GM18519 (cell line): ENCODE data around the gene PSMD3.
"Not testable (repeated sequence)": the region's sequence is repeated elsewhere in the genome, so short reads cannot be mapped to it uniquely, and the experiment has no call there.

Experiments
- ATAC-seq: cut with Tn5 transposase; IDR thresholded peaks from one replicate; pipeline ENCODE4 v1.9.1; 2021; ENCODE audit warnings: mild to moderate bottlenecking, moderate library complexity; ENCODE audit not compliant: unreplicated experiment, low FRiP score

The PSMD3 gene

DNA sequence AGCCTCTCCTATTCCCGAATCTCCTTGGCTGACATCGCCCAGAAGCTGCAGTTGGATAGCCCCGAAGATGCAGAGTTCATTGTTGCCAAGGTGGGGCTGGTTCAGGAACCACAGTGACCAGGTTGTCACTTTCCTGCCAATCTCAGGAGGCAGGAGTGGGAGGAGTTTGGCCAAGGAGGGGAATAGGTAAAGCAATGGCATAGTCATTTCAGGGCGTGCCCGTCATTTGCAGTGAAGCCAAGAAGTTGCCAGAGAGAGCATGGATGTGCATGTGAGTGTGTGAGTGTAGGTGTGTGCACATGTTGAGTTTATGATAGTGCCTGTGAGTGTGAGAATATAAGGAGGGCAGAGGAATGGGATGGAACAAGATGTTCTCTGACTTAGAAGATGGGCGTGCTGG is 14.8 kb downstream of the PSMD3 start:
- no peak for ATAC-seq

GRCh38 chr17:39996162-39996561 is 15.6 kb downstream of the PSMD3 start:
- no peak for ATAC-seq

DNA sequence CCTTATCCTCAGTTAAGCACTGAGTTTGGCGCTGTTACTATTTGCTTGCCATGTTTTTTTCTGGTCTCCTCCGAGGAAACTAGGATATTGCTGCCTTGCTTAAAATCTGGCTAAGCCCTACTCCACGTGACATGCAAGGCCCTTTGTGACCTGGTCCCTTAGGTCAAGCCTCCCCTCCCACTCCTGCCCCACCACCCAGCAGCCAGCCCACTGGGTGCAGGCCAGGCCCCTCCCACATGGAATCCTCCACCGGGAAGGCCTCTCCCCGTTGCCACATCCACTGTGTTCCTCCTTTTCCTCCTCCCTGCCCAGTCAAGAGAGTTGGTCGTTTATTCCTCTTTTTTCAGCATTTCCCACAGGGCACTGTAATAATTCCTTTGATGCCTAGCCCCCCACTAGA is 16.2 kb downstream of the PSMD3 start:
- ATAC-seq, result no peak

- ATAC-seq, result no peak
These were observed 16.9 kb downstream of the PSMD3 start for GRCh38 chr17:39997543-39997942.

- ATAC-seq, result no peak
These were observed 18.5 kb downstream of the PSMD3 start for GRCh38 chr17:39999067-39999466.

DNA sequence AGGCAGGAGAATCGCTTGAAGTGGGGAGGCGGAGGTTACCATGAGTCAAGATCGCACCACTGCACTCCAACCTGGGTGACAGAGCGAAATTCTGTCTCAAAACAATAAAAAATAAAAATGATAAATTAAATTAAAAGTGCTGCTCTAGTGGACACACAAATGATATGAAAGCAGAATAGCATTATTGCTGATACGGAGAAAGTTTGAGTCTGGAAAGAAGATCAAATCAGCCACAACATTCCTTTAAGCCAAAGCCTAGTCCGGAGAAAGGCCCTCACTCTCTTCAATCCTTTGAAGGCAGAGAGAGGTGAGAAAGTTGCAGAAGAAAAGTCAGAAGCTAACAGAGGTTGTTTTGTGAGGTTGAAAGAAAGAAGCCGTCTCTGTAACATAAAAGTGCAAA is 19.6 kb downstream of the PSMD3 start:
- ATAC-seq, result no peak

DNA sequence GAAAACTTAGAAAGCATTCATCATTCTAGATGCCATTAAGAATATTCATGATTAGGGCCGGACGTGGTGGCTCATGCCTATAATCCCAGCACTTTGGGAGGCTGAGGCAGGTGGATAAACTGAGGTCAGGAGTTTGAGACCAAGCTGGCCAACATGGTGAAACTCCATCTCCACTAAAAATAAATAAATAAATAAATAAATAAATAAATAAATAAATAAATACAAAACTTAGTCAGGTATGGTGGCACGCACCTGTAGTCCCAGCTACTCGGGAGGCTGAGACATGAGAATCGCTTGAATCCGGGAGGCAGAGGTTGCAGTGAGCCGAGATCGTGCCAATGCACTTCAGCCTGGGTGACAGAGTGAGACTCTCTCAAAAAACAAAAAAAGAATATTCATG is 20.7 kb downstream of the PSMD3 start:
- not testable (repeated sequence) for ATAC-seq

GRCh38 chr17:40004072-40004471 is 23.5 kb downstream of the PSMD3 start:
- ATAC-seq, result no peak

DNA sequence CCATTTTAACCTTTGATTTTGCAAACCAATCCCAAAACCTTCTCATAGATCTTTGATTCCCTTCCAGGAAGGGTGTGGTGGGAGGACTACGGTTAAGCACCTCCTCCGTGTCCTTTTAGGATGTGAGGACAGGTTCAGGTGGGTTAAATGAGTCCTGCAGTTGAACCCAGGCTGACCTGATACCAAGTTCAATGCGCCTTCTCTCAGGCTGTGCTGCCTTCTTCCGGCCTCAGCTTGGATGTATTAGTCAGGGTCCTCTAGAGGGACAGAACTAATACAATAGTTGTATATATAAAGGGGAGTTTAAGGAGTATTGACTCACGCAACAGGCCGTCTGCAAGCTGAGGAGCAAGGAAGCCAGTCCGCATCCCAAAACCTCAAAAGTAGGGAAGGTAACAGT is 24.1 kb downstream of the PSMD3 start:
- no peak for ATAC-seq

DNA sequence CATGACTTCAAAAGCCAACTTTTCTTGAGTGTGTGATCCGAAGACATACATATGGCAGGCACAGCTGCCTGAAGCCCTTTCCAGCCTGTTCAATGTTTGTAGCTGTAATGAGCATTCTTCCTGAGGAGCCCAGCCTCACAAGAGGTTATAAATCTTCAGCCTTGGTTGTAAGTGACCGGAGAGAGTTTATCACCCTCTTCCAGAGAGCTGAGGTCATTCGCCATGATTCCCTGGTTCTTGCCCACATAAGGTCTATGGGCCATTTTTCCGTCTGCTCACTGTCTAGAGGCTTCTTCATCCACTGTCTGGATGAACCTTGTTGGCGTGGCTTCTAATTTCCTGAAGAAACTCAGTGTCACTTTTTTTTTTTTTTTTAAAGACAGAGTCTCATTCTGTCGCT is 24.9 kb downstream of the PSMD3 start:
- ATAC-seq, result no peak

DNA sequence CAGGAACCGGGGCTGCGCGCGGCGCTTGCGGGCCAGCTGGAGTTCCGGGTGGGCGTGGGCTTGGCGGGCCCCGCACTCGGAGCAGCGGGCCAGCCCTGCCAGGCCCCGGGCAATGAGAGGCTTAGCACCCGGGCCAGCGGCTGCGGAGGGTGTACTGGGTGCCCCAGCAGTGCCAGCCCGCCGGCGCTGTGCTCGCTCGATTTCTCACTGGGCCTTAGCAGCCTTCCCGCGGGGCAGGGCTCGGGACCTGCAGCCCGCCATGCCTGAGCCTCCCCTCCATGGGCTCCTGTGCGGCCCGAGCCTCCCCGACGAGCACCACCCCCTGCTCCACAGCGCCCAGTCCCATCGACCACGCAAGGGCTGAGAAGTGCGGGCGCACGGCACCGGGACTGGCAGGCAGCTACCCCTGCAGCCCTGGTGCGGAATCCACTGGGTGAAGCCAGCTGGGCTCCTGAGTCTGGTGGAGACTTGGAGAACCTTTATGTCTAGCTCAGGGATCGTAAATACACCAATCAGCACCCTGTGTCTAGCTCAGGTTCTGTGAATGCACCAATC is 30.4 kb downstream of the PSMD3 start:
- ATAC-seq, result not testable (repeated sequence)

DNA sequence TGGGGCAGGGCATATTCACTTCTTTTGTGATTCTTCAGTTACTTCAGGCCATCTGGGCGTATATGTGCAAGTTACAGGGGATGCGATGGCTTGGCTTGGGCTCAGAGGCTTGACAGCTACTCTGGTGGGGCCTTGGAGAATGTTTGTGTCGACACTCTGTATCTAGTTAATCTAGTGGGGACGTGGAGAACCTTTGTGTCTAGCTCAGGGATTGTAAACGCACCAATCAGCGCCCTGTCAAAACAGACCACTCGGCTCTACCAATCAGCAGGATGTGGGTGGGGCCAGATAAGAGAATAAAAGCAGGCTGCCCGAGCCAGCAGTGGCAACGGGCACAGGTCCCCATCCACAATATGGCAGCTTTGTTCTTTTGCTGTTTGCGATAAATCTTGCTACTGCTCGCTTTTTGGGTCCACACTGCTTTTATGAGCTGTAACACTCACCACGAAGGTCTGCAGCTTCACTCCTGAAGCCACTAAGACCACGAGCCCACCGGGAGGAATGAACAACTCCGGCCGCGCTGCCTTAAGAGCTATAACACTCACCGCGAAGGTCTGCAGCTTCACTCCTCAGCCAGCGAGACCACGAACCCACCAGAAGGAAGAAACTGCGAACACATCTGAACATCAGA is 31.5 kb downstream of the PSMD3 start:
- ATAC-seq, result not testable (repeated sequence)

- ATAC-seq, result no peak
These were observed 33.9 kb downstream of the PSMD3 start for GRCh38 chr17:40014375-40014980.

DNA sequence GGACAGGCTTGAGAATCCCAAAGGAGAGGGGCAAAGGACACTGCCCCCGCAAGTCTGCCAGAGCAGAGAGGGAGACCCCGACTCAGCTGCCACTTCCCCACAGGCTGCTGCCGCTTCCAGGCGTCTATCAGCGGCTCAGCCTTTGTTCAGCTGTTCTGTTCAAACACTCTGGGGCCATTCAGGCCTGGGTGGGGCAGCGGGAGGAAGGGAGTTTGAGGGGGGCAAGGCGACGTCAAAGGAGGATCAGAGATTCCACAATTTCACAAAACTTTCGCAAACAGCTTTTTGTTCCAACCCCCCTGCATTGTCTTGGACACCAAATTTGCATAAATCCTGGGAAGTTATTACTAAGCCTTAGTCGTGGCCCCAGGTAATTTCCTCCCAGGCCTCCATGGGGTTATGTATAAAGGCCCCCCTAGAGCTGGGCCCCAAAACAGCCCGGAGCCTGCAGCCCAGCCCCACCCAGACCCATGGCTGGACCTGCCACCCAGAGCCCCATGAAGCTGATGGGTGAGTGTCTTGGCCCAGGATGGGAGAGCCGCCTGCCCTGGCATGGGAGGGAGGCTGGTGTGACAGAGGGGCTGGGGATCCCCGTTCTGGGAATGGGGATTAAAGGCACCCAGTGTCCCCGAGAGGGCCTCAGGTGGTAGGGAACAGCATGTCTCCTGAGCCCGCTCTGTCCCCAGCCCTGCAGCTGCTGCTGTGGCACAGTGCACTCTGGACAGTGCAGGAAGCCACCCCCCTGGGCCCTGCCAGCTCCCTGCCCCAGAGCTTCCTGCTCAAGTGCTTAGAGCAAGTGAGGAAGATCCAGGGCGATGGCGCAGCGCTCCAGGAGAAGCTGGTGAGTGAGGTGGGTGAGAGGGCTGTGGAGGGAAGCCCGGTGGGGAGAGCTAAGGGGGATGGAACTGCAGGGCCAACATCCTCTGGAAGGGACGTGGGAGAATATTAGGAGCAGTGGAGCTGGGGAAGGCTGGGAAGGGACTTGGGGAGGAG is 34.7 kb downstream of the PSMD3 start, which contains the start of gene CSF3:
CSF3 (plus strand) TSS at position 436 of the 993 bp plus-strand sequence; CDS start at position 471, 35 bp downstream.
- ATAC-seq, result no peak

DNA sequence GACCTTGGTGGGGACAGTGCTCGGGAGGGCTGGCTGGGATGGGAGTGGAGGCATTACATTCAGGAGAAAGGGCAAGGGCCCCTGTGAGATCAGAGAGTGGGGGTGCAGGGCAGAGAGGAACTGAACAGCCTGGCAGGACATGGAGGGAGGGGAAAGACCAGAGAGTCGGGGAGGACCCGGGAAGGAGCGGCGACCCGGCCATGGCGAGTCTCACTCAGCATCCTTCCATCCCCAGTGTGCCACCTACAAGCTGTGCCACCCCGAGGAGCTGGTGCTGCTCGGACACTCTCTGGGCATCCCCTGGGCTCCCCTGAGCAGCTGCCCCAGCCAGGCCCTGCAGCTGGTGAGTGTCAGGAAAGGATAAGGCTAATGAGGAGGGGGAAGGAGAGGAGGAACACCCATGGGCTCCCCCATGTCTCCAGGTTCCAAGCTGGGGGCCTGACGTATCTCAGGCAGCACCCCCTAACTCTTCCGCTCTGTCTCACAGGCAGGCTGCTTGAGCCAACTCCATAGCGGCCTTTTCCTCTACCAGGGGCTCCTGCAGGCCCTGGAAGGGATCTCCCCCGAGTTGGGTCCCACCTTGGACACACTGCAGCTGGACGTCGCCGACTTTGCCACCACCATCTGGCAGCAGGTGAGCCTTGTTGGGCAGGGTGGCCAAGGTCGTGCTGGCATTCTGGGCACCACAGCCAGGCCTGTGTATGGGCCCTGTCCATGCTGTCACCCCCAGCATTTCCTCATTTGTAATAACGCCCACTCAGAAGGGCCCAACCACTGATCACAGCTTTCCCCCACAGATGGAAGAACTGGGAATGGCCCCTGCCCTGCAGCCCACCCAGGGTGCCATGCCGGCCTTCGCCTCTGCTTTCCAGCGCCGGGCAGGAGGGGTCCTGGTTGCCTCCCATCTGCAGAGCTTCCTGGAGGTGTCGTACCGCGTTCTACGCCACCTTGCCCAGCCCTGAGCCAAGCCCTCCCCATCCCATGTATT is 35.7 kb downstream of the PSMD3 start:
- no peak for ATAC-seq

DNA sequence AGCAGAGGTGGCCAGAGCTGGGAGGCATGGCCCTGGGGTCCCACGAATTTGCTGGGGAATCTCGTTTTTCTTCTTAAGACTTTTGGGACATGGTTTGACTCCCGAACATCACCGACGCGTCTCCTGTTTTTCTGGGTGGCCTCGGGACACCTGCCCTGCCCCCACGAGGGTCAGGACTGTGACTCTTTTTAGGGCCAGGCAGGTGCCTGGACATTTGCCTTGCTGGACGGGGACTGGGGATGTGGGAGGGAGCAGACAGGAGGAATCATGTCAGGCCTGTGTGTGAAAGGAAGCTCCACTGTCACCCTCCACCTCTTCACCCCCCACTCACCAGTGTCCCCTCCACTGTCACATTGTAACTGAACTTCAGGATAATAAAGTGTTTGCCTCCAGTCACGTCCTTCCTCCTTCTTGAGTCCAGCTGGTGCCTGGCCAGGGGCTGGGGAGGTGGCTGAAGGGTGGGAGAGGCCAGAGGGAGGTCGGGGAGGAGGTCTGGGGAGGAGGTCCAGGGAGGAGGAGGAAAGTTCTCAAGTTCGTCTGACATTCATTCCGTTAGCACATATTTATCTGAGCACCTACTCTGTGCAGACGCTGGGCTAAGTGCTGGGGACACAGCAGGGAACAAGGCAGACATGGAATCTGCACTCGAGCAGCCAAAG is 36.9 kb downstream of the PSMD3 start:
- ATAC-seq, result no peak

DNA sequence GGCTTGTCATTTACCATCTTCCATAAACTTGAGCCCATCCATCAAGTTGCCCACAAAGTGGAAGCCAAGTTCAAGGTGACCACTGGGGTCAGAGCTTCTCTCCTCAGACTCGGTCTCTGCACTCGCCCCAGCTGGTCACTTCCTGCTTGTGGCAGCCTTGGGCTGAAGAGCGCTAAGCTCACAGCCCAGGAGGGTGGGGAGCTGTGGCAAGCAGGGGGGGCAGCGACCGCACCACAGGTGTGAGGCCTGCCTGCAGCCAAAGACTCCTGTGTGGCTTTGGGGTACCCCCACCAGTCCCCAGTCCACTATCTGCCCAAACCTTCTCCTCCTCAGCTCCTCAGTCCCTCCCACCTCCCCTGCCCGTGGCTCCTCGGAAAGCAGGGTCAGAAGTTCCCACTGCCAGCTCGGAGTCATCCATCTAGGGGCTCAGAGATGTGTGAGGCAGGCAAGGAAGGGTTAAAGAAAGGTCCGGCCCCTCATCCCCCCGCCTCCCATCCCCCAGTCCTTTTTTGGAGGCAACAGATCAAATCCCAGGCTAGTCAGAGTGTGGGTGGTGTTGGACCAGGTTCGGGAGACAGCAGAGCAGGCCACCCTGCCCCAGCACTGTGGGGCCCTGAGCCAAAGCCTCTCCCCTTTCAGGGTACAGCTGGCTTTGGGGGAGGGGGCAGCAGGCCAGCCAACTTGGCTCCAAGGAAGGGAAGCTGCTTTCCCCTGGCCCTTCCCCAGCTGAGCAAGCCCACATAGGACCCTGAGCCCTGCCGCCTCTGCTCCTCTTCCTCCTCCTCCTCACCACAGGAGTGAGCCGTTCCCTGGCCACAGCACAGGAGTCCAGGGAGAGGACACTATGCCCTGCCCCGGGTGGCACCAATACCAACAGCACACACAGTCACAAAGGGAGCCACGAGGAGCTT is 37.9 kb downstream of the PSMD3 start:
- ATAC-seq, result no peak
